Heart right ventricle (tissue), 16 donors: ENCODE results near the gene ERBB4. TPM values are rescaled to one million over a fixed set of nuclear protein-coding genes. Genes with fewer than 3 reads are reported as not detected.

Source experiments
- ATAC-seq, 8 donors: fragments of 200-7000 bp; cut with Tn5 transposase; one replicate each; pipeline ENCODE4 v1.9.1; 2020; ENCODE audit warnings: mild to moderate bottlenecking in 8 of 8, moderate library complexity in 8 of 8, moderate number of reproducible peaks in 1 of 8
- DNase-seq, 2 donors: peaks; one replicate each; pipeline ENCODE4 v3.0.0-alpha.2; 2020
- H3K27ac ChIP-seq, 10 donors: fragments of 200-600 bp; sonication (generic) in 2 of 10; one replicate each; pipeline versions ENCODE4 v1.5.0 to v1.8.0; 2020 to 2022; ENCODE audit warnings: mild to moderate bottlenecking in 3 of 10
- H3K27me3 ChIP-seq, 7 donors: fragments of 200-600 bp; one replicate each; pipeline ENCODE4 v1.8.0; 2021 to 2022; ENCODE audit warnings: mild to moderate bottlenecking in 2 of 7
- H3K36me3 ChIP-seq, 9 donors: fragments of 200-600 bp; sonication (generic) in 1 of 9; one replicate each; pipeline versions ENCODE4 v1.5.0 to v1.8.0; 2020 to 2022; ENCODE audit warnings: mild to moderate bottlenecking in 2 of 9
- H3K4me1 ChIP-seq, 9 donors: fragments of 200-600 bp; sonication (generic) in 1 of 9; one replicate each; pipeline versions ENCODE4 v1.5.0 to v1.8.0; 2020 to 2022; ENCODE audit warnings: mild to moderate bottlenecking in 4 of 9
- H3K4me3 ChIP-seq, 10 donors: fragments of 200-600 bp; sonication (generic) in 2 of 10; one replicate each; pipeline versions ENCODE4 v1.5.0 to v1.8.0; 2020 to 2022; ENCODE audit warnings: mild to moderate bottlenecking in 7 of 10, moderate library complexity in 2 of 10
- H3K9me3 ChIP-seq, 11 donors: fragments of 200-600 bp in 10 of 11; sonication (generic) in 2 of 11; one replicate each; pipeline versions ENCODE4 v1.5.0 to v1.8.0; 2013 to 2022; ENCODE audit warnings: mild to moderate bottlenecking in 2 of 11, control low read depth in 1 of 11, moderate library complexity in 1 of 11
- CTCF ChIP-seq, 9 donors: fragments of 200-600 bp; sonication (generic) in 2 of 9; IDR thresholded peaks; one replicate each; pipeline versions ENCODE4 v1.5.0 to v1.8.0; 2021 to 2022; ENCODE audit warnings: antibody characterized with exemption in 9 of 9, mild to moderate bottlenecking in 5 of 9, moderate library complexity in 1 of 9
- WGBS, 2 donors: extraction: QIAGEN DNeasy Blood & Tissue Kit; methylation state at CpG; one replicate each; pipeline ENCODE4 v1.1.7; 2013; ENCODE audit warnings: inconsistent platforms in 1 of 2; 5-methylcytosine and 5-hydroxymethylcytosine counted together
- intact Hi-C, 10 donors: fragments of 100-400 bp; cut with DNase I; formaldehyde crosslinking; loops; one replicate each; pipeline versions ENCODE4 v1.11.1 to v1.14.2; 2022
- polyA plus RNA-seq, 2 donors: library from polyadenylated mRNA; stranded (reverse); fragments of 200-250 nt; gene quantifications; one replicate each; pipeline ENCODE4 v1.2.3, GENCODE V29; 2013
- total RNA-seq, 10 donors: library from RNA; stranded (reverse); fragmentation: NEBNext Ultra II Directional in 3 of 10; extraction: Animal tissue kit (Norgen Biotek cat#: 25700) in 3 of 10; gene quantifications; one replicate each; pipeline versions ENCODE4 v1.2.1 to v1.2.4, GENCODE V29; 2021 to 2023
- donor health status: Arrhythmogenic right ventricular cardiomyopathy.
- donor health status: ischemic (EF 13 %, LVEDD 7.1; RV severe dilation, severe dysfunction).
- donor health status: healthy with polysubstance abuse.
- donor health status: DM: no; HTN: yes; CAD: no.
- donor health status: DM: no; HTN: no; CAD: no.
- donor health status: ischemic (EF 25% LVEDD 6.9; RV normal size, moderate dysfunction).
- donor health status: ischemic (EF 25% LVEDD 5.7; RV mildly dilated, moderate dysfunction).
- donor health status: healthy.
- donor health status: DM: yes; HTN: yes; CAD: no.
- donor health status: Ischemic cardiomyopathy.
- donor health status: ischemic (EF 35%, LVEDD 5.7; RV mildly dilated, moderate dysfunction).
- donor health status: nonischemic (EF 11% LVEDD 7.7; RV severe dilation, severe dysfunction).
- donor health status: DM: yes; HTN: yes; CAD: no.
- donor health status: PGD.
- donor health status: ischemic (EF 29% LVEDD 5.4; RV normal size, mild dysfunction).
- donor health status: nonischemic (EF 23%, LVEDD 6.1; RV moderate dilation, normal function).

The ERBB4 gene
- total and polyA plus RNA-seq, 12 donors, result 1.2 to 24.6 (median 16.1) TPM

- peak overlapping the region; percentile 32 to 77 (median 60) for H3K27ac ChIP-seq
- 26 to 31% methylated on average over 5 of the region's 5 CpGs for WGBS, 2 donors
- peaks cover 0 to 17% (median 0%) of the 10 kb centered on the region in 9 donors for H3K4me1 ChIP-seq
- no peaks in the 10 kb centered on the region for H3K27me3 ChIP-seq
- TF ChIP-seq CTCF (IDR thresholded peaks at IDR 0.05), result peak in 1 of 9 donors; percentile 18
- H3K9me3 ChIP-seq, result no peaks in the 10 kb centered on the region
- intact Hi-C loops, result loop anchor here in 1 of 10 donors (2.0 kb wide), 1 partner anchor 639 kb away; the partner anchor contains the start of gene ERBB4
- DNase-seq (no peak), ATAC-seq (peak; percentile 34 to 91 (median 80))
- H3K4me3 ChIP-seq, result peak overlapping the region in 4 of 10 donors; percentile 1 to 21 (median 10)
- no peaks in the 10 kb centered on the region for H3K36me3 ChIP-seq
Observed at GRCh38 chr2:211900000-211900399, 638.6 kb downstream of the ERBB4 start.

- intact Hi-C loops, result loop anchor here in 1 of 10 donors (2.0 kb wide), 1 partner anchor 640 kb away; the partner anchor contains the start of gene ERBB4
- Histone ChIP-seq H3K4me1 (peaks cover 0 to 17% (median 0%) of the 10 kb centered on the region in 9 donors), H3K27ac (peak overlapping the region in 2 of 10 donors; percentile 59), H3K27me3 (no peaks in the 10 kb centered on the region), H3K36me3 (no peaks in the 10 kb centered on the region), H3K9me3 (no peaks in the 10 kb centered on the region), H3K4me3 (no peak overlapping the region)
- no peak for TF ChIP-seq CTCF (IDR thresholded peaks at IDR 0.05)
- WGBS, 2 donors, result 21 to 41% methylated on average over 1 of the region's 1 CpG
- no peak for ATAC-seq
- no peak for DNase-seq
Observed at GRCh38 chr2:211898702-211899101, 639.9 kb downstream of the ERBB4 start.

- Histone ChIP-seq H3K27me3 (no peaks in the 10 kb centered on the region), H3K4me1 (no peaks in the 10 kb centered on the region), H3K36me3 (no peaks in the 10 kb centered on the region), H3K4me3 (no peak overlapping the region), H3K27ac (no peak overlapping the region), H3K9me3 (no peaks in the 10 kb centered on the region)
- TF ChIP-seq CTCF (IDR thresholded peaks at IDR 0.05), result no peak
- ATAC-seq (no peak), DNase-seq (no peak)
- WGBS, 2 donors, result 69 to 78% methylated on average over 6 of the region's 6 CpGs
- intact Hi-C loops, result loop anchor here in 2 of 10 donors (5.0 to 10.0 kb wide), 2 partner anchors 296 to 653 kb away; partner anchors contain the start of gene ERBB4 (in 1 of the 2)
Observed at GRCh38 chr2:211881449-211881848, 657.2 kb downstream of the ERBB4 start.

GRCh38 chr2:211879323-211879722, 659.3 kb downstream of the ERBB4 start:
- intact Hi-C loops, result no loop called here
- no peak for ATAC-seq

More at GRCh38 chr2:211879323-211879722, 659.3 kb downstream of the ERBB4 start:
- Histone ChIP-seq H3K4me1 (no peaks in the 10 kb centered on the region), H3K36me3 (no peaks in the 10 kb centered on the region), H3K27ac (no peak overlapping the region), H3K27me3 (no peaks in the 10 kb centered on the region), H3K9me3 (no peaks in the 10 kb centered on the region), H3K4me3 (no peak overlapping the region)
- peak in 7 of 9 donors; percentile 9 to 45 (median 27) for TF ChIP-seq CTCF (IDR thresholded peaks at IDR 0.05)
- no peak for DNase-seq
